GOT3 (cell line): ENCODE results near the gene GOSR1.
"Not testable (repeated sequence)": the region's sequence is repeated elsewhere in the genome, so short reads cannot be mapped to it uniquely, and the experiment has no call there.

Experiments
- DNase-seq: peaks from one replicate; lab custom pipeline; 2025; ENCODE audit warnings: mixed read lengths; lab: John Stamatoyannopoulos, UW

The GOSR1 gene

GRCh38 chr17:30545024-30545423, 67.8 kb downstream of the GOSR1 start:
- no peak for DNase-seq

GRCh38 chr17:30547778-30548573, 70.8 kb downstream of the GOSR1 start:
- no peak for DNase-seq

GRCh38 chr17:30549181-30549580, 72.0 kb downstream of the GOSR1 start:
- DNase-seq = not testable (repeated sequence)

GRCh38 chr17:30549864-30550511, 72.8 kb downstream of the GOSR1 start:
- no peak for DNase-seq

- DNase-seq = no peak
Observed at GRCh38 chr17:30550512-30551273, 73.5 kb downstream of the GOSR1 start.

GRCh38 chr17:30551274-30551995, 74.2 kb downstream of the GOSR1 start:
- DNase-seq = not testable (repeated sequence)

GRCh38 chr17:30551996-30552339, 74.8 kb downstream of the GOSR1 start:
- DNase-seq = no peak

- no peak for DNase-seq
Observed at GRCh38 chr17:30552994-30553566, 75.9 kb downstream of the GOSR1 start.

- not testable (repeated sequence) for DNase-seq
Observed at GRCh38 chr17:30553823-30554440, 76.7 kb downstream of the GOSR1 start.

- DNase-seq = no peak
Observed at GRCh38 chr17:30554839-30555751, 77.9 kb downstream of the GOSR1 start.

GRCh38 chr17:30555942-30556341, 78.7 kb downstream of the GOSR1 start:
- DNase-seq = no peak

GRCh38 chr17:30556374-30557332, 79.4 kb downstream of the GOSR1 start:
- no peak for DNase-seq

GRCh38 chr17:30557916-30558685, 80.9 kb downstream of the GOSR1 start:
- no peak for DNase-seq

- no peak for DNase-seq
Observed at GRCh38 chr17:30558686-30559545, 81.7 kb downstream of the GOSR1 start.

- no peak for DNase-seq
Observed at GRCh38 chr17:30559656-30560055, 82.4 kb downstream of the GOSR1 start.

GRCh38 chr17:30560117-30561026, 83.2 kb downstream of the GOSR1 start:
- not testable (repeated sequence) for DNase-seq
